Mucosa of rectum (tissue), 2 donors: ENCODE results near the gene OR51B4.
"Not testable (repeated sequence)": the region's sequence is repeated elsewhere in the genome, so short reads cannot be mapped to it uniquely, and the experiment has no call there.

Experiments
- H3K27ac ChIP-seq, 2 donors: one replicate each; pipeline ENCODE4 v1.7.0; 2013; ENCODE audit warnings: inconsistent platforms in 2 of 2, low read depth in 2 of 2, low read length in 2 of 2
- H3K27me3 ChIP-seq, 2 donors: one replicate each; pipeline ENCODE4 v1.7.0; 2013; ENCODE audit warnings: low read length in 2 of 2; ENCODE audit not compliant: control insufficient read depth in 2 of 2, insufficient read depth in 2 of 2
- H3K36me3 ChIP-seq, 2 donors: one replicate each; pipeline ENCODE4 v1.7.0; 2013; ENCODE audit warnings: low read length in 2 of 2; ENCODE audit not compliant: control insufficient read depth in 2 of 2, insufficient read depth in 2 of 2
- H3K4me1 ChIP-seq, 2 donors: one replicate each; pipeline ENCODE4 v1.7.0; 2013; ENCODE audit warnings: low read length in 2 of 2, mild to moderate bottlenecking in 1 of 2; ENCODE audit not compliant: control insufficient read depth in 2 of 2, insufficient read depth in 2 of 2
- H3K4me3 ChIP-seq, 2 donors: one replicate each; pipeline ENCODE4 v1.7.0; 2013; ENCODE audit warnings: low read length in 2 of 2
- H3K9ac ChIP-seq, 2 donors: one replicate each; pipeline ENCODE4 v1.7.0; 2013; ENCODE audit warnings: low read length in 2 of 2, low read depth in 1 of 2, mild to moderate bottlenecking in 1 of 2
- H3K9me3 ChIP-seq, 2 donors: one replicate each; pipeline ENCODE4 v1.7.0; 2013; ENCODE audit warnings: low read length in 2 of 2; ENCODE audit not compliant: control insufficient read depth in 2 of 2
- donor health status: healthy.
- donor health status: Normal muscosa, but diverticular disease.

OR51B4 gene

DNA sequence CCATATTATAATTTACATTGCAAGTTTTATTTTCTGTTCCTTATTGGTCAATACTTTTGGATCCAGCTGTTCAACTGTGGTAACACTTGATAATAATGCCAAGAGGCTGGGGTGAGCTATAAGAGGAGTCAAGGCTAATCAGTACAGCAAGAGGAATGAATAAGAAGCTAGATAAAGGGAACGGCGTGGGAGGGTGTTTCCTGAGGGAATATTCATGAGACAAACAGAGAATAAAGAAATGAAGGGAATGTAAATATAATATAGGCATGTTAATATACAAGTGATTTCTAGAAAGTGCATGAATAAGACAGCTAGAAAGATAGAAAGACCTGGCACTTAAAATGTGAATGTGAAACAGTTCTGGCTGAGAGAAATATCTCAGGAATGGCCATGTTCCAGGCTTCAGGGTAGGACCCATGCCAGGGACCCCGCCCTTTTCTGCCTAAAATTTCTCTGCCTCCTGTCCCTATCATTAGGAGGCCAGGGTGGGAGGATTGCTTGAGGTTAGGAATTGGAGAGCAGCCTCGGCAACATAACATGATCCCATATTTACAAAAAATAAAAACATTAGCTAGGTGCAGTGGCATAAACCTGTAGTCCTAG, 3.9 kb downstream of the OR51B4 start:
- Histone ChIP-seq H3K36me3 (no peaks in the 10 kb centered on the region), H3K27ac (no peak overlapping the region), H3K4me3 (no peak overlapping the region), H3K27me3 (no peaks in the 10 kb centered on the region), H3K9ac (no peak overlapping the region), H3K9me3 (no peaks in the 10 kb centered on the region), H3K4me1 (no peaks in the 10 kb centered on the region)

DNA sequence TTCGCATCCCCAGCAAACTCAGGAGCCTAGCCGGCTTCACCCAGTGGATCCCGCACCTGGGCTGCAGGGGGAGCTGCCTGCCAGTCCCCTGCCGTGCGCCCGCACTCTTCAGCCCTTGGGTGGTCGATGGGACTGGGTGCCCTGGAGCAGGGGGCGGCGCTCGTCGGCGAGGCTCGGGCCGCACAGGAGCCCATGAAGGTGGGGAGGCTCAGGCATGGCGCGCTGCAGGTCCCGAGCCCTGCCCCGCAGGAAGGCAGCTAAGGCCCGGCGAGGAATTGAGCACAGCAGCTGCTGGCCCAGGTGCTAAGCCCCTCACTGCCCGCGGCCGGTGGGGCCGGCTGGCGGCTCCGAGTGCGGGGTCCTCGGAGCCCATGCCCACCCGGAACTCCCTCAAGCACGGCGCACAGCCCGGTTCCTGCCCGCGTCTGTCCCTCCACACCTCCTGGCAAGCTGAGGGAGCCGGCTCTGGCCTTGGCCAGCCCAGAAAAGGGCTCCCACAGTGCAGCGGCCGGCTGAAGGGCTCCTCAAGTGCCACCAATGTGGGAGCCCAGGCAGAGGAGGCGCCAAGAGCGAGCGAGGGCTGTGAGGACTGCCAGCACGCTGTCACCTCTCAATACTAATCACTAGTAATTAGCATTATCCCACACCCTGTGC, 7.3 kb downstream of the OR51B4 start:
- H3K27ac ChIP-seq, H3K4me1 ChIP-seq, H3K4me3 ChIP-seq, H3K9me3 ChIP-seq, H3K9ac ChIP-seq, H3K27me3 ChIP-seq, H3K36me3 ChIP-seq: not testable (repeated sequence)

DNA sequence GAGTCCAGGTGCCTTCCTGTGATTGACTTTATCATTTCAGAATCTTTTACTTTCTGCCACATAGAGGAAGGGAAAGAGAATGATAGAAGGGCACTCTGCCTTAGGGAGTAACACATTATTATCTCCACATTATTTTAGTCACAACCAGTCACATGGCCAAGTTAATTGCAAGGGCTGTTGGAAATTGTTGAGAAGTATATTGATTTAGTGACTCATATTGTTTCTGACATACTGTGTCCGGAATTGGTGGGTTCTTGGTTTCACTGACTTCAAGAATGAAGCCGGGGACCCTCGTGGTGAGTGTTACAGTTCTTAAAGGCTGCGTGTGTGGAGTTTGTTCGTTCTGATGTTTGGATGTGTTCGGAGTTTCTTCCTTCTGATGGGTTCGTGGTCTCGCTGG, 8.7 kb downstream of the OR51B4 start:
- Histone ChIP-seq H3K4me1 (no peaks in the 10 kb centered on the region), H3K27ac (no peak overlapping the region), H3K36me3 (no peaks in the 10 kb centered on the region), H3K9me3 (no peaks in the 10 kb centered on the region), H3K4me3 (no peak overlapping the region), H3K27me3 (no peaks in the 10 kb centered on the region), H3K9ac (no peak overlapping the region)

DNA sequence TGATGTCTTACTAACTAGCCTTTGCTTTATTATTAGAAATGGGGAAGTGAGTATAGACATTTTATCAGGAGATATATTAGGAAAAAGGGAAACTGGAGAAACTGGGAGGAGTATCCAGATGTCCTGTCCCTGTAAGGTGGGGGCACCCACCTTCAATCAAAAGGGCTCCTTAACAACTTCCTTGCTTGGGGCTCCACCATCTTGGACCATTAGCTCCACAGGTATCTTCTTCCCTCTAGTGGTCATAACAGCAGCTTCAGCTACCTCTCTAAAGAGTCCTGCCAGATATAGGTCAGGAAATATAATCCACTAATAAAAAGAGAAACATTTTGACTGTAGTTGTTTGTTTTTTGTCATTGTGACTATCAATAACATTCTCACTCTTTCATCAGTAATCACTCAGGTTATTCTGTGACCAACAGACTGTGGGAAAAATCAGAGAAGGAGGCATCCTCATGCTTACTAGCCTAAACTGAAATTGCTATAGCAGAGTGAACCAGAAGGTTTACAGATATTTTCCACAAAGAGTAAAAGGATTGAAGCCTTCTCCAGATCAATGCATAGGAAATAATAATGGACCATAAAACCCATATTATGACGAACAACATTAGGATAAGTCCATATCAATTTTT, 10.4 kb downstream of the OR51B4 start:
- Histone ChIP-seq H3K4me1 (no peaks in the 10 kb centered on the region), H3K9ac (no peak overlapping the region), H3K27me3 (no peaks in the 10 kb centered on the region)

DNA sequence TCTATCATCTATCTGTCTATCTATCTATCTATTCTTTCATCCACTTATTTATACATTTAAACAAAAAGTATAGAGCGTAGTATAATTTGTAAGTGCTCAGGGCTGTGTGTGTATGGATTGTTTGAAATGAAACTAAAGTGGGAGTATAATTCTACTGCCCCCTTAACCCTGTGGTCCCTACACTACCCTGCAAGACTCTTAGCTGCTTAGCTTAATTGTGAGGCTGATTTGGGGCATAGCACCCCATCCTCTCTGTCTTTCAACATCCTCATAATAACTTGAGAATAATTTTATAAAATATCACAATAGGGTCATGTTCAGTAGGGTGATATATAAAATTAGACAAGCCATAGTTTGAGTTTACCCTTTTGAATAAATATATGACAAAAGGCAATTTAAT, 11.6 kb downstream of the OR51B4 start:
- Histone ChIP-seq H3K4me3 (no peak overlapping the region), H3K27ac (no peak overlapping the region)

More for the DNA sequence above, 10.4 kb downstream of the OR51B4 start:
- H3K27ac ChIP-seq: no peak overlapping the region
- H3K4me3 ChIP-seq: no peak overlapping the region
- no peaks in the 10 kb centered on the region for H3K9me3 ChIP-seq
- no peaks in the 10 kb centered on the region for H3K36me3 ChIP-seq

DNA sequence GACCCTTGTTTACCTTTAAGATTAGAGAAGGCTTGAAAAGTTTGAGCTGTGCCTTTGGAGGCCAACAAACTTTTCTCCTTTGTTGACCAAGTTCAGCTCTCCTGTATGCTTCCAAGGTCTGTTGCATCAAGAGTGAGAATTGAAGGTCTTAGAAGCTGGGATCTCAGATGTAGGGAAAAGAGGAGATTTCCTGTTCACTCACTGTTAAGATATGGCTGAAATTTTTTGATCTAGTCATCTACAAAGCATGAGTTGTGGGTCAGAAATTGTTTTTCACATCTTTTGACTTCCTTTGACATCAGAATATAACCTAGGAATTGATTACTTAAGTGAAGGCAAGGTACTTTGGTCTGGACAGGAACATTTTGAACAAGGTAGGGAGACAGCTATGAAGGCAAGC, 12.1 kb downstream of the OR51B4 start:
- Histone ChIP-seq H3K27ac (no peak overlapping the region), H3K9me3 (no peaks in the 10 kb centered on the region), H3K36me3 (no peaks in the 10 kb centered on the region), H3K4me1 (no peaks in the 10 kb centered on the region), H3K9ac (no peak overlapping the region), H3K4me3 (no peak overlapping the region), H3K27me3 (no peaks in the 10 kb centered on the region)

More for the DNA sequence above, 11.6 kb downstream of the OR51B4 start:
- Histone ChIP-seq H3K36me3 (no peaks in the 10 kb centered on the region), H3K4me1 (no peaks in the 10 kb centered on the region), H3K9me3 (no peaks in the 10 kb centered on the region), H3K9ac (no peak overlapping the region), H3K27me3 (no peaks in the 10 kb centered on the region)

DNA sequence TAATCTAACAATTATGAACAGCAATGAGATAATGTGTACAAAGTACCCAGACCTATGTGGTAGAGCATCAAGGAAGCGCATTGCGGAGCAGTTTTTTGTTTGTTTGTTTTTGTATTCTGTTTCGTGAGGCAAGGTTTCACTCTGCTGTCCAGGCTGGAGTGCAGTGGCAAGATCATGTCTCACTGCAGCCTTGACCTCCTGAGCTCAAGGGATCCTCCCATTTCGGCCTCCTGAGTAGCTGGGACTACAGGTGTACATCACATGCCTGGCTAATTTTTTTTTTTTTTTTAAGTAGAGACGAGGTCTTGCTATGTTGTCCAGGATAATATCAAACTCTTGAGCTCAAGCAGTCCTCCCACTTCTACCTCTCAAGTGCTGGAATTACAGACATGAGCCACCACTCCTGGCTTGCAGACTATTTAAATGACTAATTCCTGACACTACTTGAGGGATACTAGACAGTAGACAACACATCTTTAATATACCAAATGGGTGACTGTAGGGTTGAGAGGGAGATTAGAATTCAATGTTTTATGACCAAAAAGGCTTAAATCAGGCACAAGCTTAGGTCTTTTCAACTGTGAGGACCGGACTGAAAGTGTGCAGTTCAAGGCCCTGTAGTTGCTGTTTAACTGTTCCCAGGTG, 12.7 kb downstream of the OR51B4 start:
- Histone ChIP-seq H3K4me1 (no peaks in the 10 kb centered on the region), H3K9me3 (no peaks in the 10 kb centered on the region), H3K27me3 (no peaks in the 10 kb centered on the region), H3K9ac (no peak overlapping the region), H3K36me3 (no peaks in the 10 kb centered on the region), H3K4me3 (no peak overlapping the region), H3K27ac (no peak overlapping the region)

DNA sequence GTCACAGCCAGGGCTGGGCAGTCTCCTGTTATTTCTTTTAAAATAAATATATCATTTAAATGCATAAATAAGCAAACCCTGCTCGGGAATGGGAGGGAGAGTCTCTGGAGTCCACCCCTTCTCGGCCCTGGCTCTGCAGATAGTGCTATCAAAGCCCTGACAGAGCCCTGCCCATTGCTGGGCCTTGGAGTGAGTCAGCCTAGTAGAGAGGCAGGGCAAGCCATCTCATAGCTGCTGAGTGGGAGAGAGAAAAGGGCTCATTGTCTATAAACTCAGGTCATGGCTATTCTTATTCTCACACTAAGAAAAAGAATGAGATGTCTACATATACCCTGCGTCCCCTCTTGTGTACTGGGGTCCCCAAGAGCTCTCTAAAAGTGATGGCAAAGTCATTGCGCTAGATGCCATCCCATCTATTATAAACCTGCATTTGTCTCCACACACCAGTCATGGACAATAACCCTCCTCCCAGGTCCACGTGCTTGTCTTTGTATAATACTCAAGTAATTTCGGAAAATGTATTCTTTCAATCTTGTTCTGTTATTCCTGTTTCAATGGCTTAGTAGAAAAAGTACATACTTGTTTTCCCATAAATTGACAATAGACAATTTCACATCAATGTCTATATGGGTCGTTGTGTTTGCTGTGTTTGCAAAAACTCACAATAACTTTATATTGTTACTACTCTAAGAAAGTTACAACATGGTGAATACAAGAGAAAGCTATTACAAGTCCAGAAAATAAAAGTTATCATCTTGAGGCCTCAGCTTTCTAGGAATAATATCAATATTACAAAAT, 13.4 kb downstream of the OR51B4 start:
- no peaks in the 10 kb centered on the region for H3K9me3 ChIP-seq
- no peak overlapping the region for H3K27ac ChIP-seq
- H3K27me3 ChIP-seq: no peaks in the 10 kb centered on the region
- H3K36me3 ChIP-seq: no peaks in the 10 kb centered on the region
- H3K9ac ChIP-seq: no peak overlapping the region
- no peak overlapping the region for H3K4me3 ChIP-seq
- no peaks in the 10 kb centered on the region for H3K4me1 ChIP-seq

DNA sequence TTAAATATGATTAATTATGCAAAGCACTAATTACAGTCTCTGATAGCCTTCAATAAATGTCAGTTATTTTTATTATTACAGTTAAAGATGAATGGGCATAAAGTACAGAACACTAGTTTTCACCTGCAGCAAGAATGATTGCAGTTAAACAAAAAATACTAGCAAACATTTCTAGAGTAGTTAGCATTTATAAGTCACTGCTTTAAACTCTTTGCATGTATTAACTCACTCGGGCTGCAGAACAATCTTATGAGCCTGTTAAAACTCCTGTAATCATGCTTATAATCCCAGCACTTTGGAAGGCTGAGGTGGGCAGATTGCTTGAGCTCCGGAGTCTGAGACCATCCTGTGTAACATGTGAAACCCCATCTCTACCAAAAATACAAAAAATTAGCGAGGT, 14.8 kb downstream of the OR51B4 start:
- Histone ChIP-seq H3K9ac (no peak overlapping the region), H3K36me3 (no peaks in the 10 kb centered on the region), H3K27me3 (no peaks in the 10 kb centered on the region), H3K4me3 (no peak overlapping the region), H3K4me1 (no peaks in the 10 kb centered on the region), H3K9me3 (no peaks in the 10 kb centered on the region), H3K27ac (no peak overlapping the region)

DNA sequence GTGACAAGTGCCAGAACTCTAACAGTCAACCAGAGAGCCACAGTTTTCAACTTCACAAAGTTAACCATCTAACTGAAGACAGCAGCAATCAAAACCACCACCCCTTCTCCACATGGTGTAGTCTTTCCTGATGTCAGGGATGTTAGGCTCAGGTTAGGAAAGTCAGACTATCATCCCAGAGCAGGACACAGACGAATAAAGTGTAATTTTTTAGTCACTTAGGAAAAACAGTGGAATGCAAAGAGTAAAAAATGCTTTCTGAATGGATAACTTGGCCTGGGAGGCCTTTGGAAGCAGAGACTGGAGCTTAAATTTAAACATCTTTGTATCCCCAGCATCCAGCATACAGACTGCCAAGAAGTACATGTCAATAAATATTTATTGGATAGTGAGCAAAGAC, 15.4 kb downstream of the OR51B4 start:
- no peaks in the 10 kb centered on the region for H3K27me3 ChIP-seq
- no peak overlapping the region for H3K9ac ChIP-seq
- H3K4me3 ChIP-seq: no peak overlapping the region
- no peaks in the 10 kb centered on the region for H3K36me3 ChIP-seq
- no peaks in the 10 kb centered on the region for H3K9me3 ChIP-seq
- H3K27ac ChIP-seq: no peak overlapping the region
- H3K4me1 ChIP-seq: no peaks in the 10 kb centered on the region
